HG02885 (cell line): Measurements from ENCODE around the gene GRIN3B.

Experiments used
- ATAC-seq: cut with Tn5 transposase; IDR thresholded peaks from one replicate; pipeline ENCODE4 v1.9.1; 2021; ENCODE audit warnings: mild to moderate bottlenecking; ENCODE audit not compliant: unreplicated experiment, poor library complexity

The GRIN3B gene

GRCh38 chr19:1038978-1039645 is 38.9 kb downstream of the GRIN3B start:
- no peak for ATAC-seq

DNA sequence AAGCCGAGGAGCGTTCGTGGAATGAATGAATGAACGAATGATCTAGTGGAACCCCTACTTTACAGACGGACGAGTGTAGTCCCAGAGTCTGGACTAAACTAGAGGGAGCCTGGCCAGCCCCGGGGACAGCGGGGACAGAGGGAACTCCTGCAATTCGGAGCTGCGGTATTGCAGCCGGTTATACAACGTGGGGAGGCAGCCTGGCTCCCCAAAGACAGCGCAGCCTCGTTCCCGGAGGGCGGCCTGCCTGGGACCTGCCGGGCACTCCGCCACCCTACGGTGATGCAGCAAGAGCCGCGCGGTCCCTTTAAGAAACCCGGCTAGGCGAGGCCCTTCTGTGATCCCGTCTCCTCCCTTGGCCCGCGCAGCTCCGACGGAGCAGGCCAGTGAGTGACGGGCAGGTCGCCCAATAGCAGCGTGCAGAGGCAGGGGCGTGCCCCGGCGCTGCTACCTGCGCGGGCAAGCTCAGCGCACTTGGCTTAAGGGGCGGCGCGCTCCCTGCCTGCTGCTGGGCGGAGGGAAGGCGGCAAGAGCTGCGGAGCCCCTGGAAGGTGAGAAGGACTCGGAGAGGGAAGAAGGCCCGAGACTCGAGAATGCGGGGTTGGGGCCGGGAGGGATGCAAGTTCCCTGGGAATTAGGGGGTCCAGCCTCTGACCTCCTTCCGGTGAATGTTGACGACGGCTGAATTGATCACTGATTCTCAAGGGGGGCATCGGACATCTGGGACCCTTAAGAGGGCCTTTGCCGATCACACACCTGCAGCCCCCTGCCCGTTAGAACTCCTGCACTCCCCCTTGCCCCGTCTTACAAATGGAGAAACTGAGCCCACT is 39.6 kb downstream of the GRIN3B start, which contains the start of gene ABCA7:
TSS of gene ABCA7 (plus strand) at position 462 of the 830 bp plus-strand sequence. CDS start 1,255 bp downstream, outside the sequence.
- ATAC-seq, result peak; percentile 80

DNA sequence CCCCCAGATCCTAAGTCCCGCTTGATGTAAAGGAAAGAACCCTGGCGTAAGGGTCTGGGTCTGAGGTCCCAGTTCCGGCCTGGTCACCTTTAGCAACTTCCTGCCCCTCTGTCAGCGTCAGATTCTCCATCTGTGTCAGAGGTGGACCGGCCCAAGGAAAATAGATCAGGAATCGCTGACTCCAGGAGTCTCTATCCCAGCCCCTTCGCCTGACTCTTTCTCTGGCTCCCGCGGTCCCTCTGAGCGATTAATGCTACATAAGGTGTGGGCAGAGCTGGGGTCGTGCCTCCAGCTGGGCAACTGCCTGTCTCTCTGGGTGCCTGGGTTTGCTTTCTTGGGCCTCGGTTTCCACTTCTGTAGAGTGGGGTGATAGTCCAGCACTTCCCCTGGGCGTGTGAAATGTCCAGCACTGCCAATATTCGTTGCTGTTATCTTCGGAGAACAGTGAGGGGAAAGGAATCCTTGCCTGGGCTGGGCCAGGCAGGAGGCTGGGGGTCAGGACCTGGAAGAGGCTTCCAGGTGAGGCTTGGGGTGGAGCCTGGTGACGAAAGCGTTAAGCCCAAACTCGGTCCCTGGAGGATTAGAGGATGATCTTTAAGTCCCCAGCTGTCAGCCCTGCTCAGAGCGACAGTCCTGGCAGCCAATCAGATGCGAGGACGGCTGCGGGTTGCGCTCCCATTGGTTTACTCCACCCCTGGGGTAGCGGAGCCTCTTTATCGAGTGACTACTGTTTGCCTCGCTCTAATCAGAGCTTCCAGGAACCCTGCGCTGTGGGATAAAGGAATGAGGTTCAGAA is 40.5 kb downstream of the GRIN3B start:
- peak; percentile 53 for ATAC-seq

GRCh38 chr19:1041272-1041834 is 41.1 kb downstream of the GRIN3B start:
- no peak for ATAC-seq

DNA sequence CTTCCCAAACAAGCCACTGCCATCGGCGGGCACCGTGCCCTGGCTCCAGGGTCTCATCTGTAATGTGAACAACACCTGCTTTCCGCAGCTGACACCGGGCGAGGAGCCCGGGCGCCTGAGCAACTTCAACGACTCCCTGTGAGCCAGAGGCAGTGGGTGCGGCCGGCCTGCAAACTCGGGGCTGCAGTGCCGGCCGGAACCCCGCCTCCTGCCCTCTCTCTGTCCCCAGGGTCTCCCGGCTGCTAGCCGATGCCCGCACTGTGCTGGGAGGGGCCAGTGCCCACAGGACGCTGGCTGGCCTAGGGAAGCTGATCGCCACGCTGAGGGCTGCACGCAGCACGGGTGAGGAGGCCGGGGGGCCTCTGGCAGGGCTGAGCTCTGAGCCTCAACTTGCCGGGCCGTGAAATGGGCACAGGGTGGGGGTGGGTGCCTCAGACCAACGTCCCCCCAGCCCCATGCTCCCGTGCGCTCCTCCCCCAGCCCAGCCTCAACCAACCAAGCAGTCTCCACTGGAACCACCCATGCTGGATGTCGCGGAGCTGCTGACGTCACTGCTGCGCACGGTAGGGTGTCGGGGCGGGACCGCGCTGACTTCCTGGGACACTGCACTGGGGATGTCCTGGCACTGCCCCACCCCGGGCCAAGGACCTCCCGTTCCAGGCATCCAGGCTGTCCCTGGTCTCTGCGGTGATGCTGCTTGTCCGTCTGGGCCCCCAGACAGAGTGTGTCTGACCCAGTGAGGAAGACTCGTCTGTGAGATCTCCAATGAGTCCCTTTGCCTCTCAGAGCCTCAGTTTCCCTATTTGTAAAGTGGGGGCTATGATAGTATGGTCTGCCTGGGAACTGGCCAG is 41.8 kb downstream of the GRIN3B start:
- no peak for ATAC-seq

DNA sequence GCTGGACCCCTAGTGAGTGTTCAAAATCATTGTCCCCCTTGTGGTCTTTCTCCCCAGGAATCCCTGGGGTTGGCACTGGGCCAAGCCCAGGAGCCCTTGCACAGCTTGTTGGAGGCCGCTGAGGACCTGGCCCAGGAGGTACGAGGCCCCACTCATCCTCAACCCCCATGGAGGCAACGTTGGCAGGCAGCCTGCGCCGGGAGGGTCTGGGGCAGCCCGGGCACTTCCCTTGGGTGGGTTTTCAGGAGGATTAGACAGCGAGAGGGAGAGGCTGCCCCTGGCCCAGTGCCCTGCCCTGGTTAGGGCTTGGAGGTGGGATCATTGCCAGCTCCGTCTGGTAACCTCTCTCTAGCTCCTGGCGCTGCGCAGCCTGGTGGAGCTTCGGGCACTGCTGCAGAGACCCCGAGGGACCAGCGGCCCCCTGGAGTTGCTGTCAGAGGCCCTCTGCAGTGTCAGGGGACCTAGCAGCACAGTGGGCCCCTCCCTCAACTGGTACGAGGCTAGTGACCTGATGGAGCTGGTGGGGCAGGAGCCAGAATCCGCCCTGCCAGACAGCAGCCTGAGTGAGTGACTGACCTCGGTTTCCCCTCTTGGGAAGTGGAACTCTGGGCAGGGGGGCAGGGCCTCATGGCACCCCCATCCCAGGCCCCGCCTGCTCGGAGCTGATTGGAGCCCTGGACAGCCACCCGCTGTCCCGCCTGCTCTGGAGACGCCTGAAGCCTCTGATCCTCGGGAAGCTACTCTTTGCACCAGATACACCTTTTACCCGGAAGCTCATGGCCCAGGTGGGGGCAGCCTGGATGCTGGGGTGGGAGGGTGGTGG is 42.7 kb downstream of the GRIN3B start:
- ATAC-seq, result no peak

DNA sequence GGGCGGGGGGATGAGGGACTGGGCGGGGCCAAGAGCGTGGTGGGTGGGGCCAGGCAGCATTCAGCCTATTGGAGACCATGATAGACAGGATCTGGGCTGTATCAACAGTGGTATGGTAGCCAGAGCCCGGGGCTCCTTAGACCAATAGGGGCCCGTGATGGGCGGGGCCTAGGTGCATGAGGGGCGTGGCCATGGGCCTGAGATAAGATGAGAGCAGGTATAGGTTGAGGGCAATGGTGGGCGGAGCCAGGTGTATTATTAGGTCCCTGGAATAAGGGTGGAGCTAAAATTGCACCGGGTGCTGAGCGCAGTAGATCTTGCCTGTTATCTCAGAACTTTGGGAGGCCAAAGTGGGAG is 45.0 kb downstream of the GRIN3B start:
- no peak for ATAC-seq

DNA sequence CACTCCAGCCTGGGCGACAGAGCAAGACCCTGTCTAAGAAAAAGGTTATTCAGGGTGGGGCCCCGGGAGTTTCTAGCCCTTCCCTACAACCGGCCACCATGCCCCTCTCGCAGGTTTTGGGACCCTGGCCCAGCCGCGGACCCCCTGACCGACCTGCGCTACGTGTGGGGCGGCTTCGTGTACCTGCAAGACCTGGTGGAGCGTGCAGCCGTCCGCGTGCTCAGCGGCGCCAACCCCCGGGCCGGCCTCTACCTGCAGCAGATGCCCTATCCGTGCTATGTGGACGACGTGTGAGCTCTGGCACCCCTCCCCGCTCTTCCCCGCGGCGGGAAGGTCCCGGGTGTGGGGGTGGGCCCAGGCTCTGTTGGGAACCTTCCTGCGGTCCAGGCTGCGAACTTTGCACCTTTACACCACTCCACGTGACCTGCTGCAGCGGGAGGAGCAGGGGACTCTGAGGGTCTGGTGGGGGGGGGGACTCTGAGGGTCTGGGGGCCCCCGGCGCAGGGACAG is 46.0 kb downstream of the GRIN3B start:
- no peak for ATAC-seq

- no peak for ATAC-seq
Observed at GRCh38 chr19:1046836-1047695, 46.8 kb downstream of the GRIN3B start.

GRCh38 chr19:1047696-1048147 is 47.5 kb downstream of the GRIN3B start:
- ATAC-seq, result no peak

GRCh38 chr19:1049106-1049505 is 48.9 kb downstream of the GRIN3B start:
- ATAC-seq, result no peak

- ATAC-seq, result no peak
Observed at GRCh38 chr19:1049800-1050199, 49.6 kb downstream of the GRIN3B start.

- ATAC-seq, result no peak
Observed at GRCh38 chr19:1050989-1051788, 51.0 kb downstream of the GRIN3B start.

- ATAC-seq, result no peak
Observed at GRCh38 chr19:1051791-1052190, 51.6 kb downstream of the GRIN3B start.

DNA sequence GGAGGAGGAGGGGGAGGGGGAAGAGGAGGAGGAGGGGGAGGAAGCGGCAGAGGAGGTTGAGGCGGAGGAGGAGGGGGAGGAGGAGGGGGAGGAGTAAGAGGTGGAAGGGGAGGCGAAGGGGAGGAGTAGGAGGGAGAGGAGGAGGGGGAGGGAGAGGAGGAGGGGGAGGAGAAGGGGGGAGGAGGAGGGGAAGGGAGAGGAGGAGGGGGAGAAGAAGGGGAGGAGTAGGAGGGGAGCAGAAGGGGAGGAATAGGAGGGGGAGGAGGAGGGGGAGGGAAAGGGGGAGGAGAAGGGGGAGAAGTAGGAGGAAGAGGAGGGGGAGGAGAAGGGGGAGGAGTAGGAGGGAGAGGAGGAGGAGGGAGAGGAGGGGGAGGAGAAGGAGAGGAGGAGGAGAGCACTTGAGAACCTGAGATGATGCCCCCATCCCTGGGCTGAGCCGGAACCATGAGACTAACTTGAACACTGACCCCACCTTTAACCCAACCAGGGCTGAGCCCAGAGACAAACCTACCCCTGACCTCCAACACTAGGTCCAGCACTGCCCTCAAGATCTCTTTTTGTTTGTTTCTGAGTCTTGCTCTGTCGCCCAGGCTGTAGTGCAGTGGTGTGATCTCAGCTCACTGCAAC is 52.2 kb downstream of the GRIN3B start:
- no peak for ATAC-seq
